Ectodermal cell (in vitro differentiated cells): ENCODE data around the gene ABCC1.

ENCODE experiments used
- H3K27ac ChIP-seq: 2 replicates; pipeline ENCODE4 v1.7.0; 2013; ENCODE audit warnings: mild to moderate bottlenecking, low read depth, low read length; ENCODE audit not compliant: insufficient read depth, poor library complexity, severe bottlenecking
- H3K27me3 ChIP-seq: 2 replicates; pipeline ENCODE4 v1.7.0; 2013; ENCODE audit warnings: mild to moderate bottlenecking, low read length; ENCODE audit not compliant: insufficient read depth, control insufficient read depth, poor library complexity, severe bottlenecking
- H3K36me3 ChIP-seq: one replicate; pipeline ENCODE4 v1.7.0; 2013; ENCODE audit warnings: low read length; ENCODE audit not compliant: control insufficient read depth, insufficient read depth
- H3K4me1 ChIP-seq: one replicate; pipeline ENCODE4 v1.7.0; 2013; ENCODE audit warnings: low read length; ENCODE audit not compliant: control insufficient read depth, insufficient read depth
- H3K4me3 ChIP-seq: 2 replicates; pipeline ENCODE4 v1.7.0; 2013; ENCODE audit warnings: low read depth, low read length, control low read depth; ENCODE audit not compliant: insufficient read depth
- H3K9me3 ChIP-seq: 2 replicates; pipeline ENCODE4 v1.7.0; 2013; ENCODE audit warnings: mild to moderate bottlenecking, low read length, moderate library complexity; ENCODE audit not compliant: control insufficient read depth
- WGBS, 2 experiments: methylation state at CpG; one replicate each; pipeline ENCODE4 v1.1.7; 2013; ENCODE audit warnings: missing lambda C conversion rate in 2 of 2; 5-methylcytosine and 5-hydroxymethylcytosine counted together

The ABCC1 gene

GRCh38 chr16:15966420-15966819 is 17.0 kb downstream of the ABCC1 start:
- Histone ChIP-seq H3K36me3 (peaks cover 3% of the 10 kb centered on the region), H3K27ac (no peak overlapping the region), H3K4me1 (peaks cover 5% of the 10 kb centered on the region), H3K4me3 (no peak overlapping the region), H3K9me3 (no peaks in the 10 kb centered on the region), H3K27me3 (no peaks in the 10 kb centered on the region)
- WGBS, 2 experiments: 91 to 96% methylated on average over 5 of the region's 5 CpGs

GRCh38 chr16:15966836-15967546 is 17.6 kb downstream of the ABCC1 start:
- Histone ChIP-seq H3K27ac (no peak overlapping the region), H3K27me3 (no peaks in the 10 kb centered on the region), H3K36me3 (peaks cover 4% of the 10 kb centered on the region), H3K9me3 (no peaks in the 10 kb centered on the region), H3K4me1 (peaks cover 5% of the 10 kb centered on the region), H3K4me3 (no peak overlapping the region)
- WGBS, 2 experiments: 63 to 65% methylated on average over 5 of the region's 5 CpGs

- Histone ChIP-seq H3K9me3 (peaks cover 4% of the 10 kb centered on the region), H3K27ac (no peak overlapping the region), H3K36me3 (peaks cover 9% of the 10 kb centered on the region), H3K4me3 (no peak overlapping the region), H3K4me1 (peaks cover 5% of the 10 kb centered on the region), H3K27me3 (no peaks in the 10 kb centered on the region)
- 94 to 96% methylated on average over 11 of the region's 11 CpGs for WGBS, 2 experiments
These were observed 18.4 kb downstream of the ABCC1 start for GRCh38 chr16:15967655-15968315.

GRCh38 chr16:15970202-15970601 is 20.8 kb downstream of the ABCC1 start:
- H3K4me3 ChIP-seq: no peak overlapping the region
- H3K9me3 ChIP-seq: peaks cover 4% of the 10 kb centered on the region
- H3K27me3 ChIP-seq: no peaks in the 10 kb centered on the region
- H3K36me3 ChIP-seq: peaks cover 9% of the 10 kb centered on the region
- H3K27ac ChIP-seq: no peak overlapping the region
- WGBS, 2 experiments: 90 to 91% methylated on average over 3 of the region's 3 CpGs
- peaks cover 5% of the 10 kb centered on the region for H3K4me1 ChIP-seq

GRCh38 chr16:15970743-15971439 is 21.5 kb downstream of the ABCC1 start:
- whole genome bisulfite sequencing, 2 experiments: 60 to 62% methylated on average over 7 of the region's 7 CpGs
- Histone ChIP-seq H3K27me3 (no peaks in the 10 kb centered on the region), H3K4me3 (no peak overlapping the region)

GRCh38 chr16:15971440-15971815 is 22.0 kb downstream of the ABCC1 start:
- no peak overlapping the region for H3K27ac ChIP-seq
- peaks cover 4% of the 10 kb centered on the region for H3K9me3 ChIP-seq
- 50 to 53% methylated on average over 9 of the region's 9 CpGs for WGBS, 2 experiments
- H3K27me3 ChIP-seq: no peaks in the 10 kb centered on the region
- H3K4me3 ChIP-seq: no peak overlapping the region
- peaks cover 9% of the 10 kb centered on the region for H3K36me3 ChIP-seq
- H3K4me1 ChIP-seq: no peaks in the 10 kb centered on the region

More at GRCh38 chr16:15970743-15971439, 21.5 kb downstream of the ABCC1 start:
- peaks cover 1% of the 10 kb centered on the region for H3K4me1 ChIP-seq
- H3K27ac ChIP-seq: no peak overlapping the region
- H3K36me3 ChIP-seq: peaks cover 9% of the 10 kb centered on the region
- H3K9me3 ChIP-seq: peaks cover 4% of the 10 kb centered on the region

GRCh38 chr16:15972046-15972868 is 22.8 kb downstream of the ABCC1 start:
- H3K4me1 ChIP-seq: no peaks in the 10 kb centered on the region
- H3K27ac ChIP-seq: no peak overlapping the region
- H3K9me3 ChIP-seq: peaks cover 4% of the 10 kb centered on the region
- H3K4me3 ChIP-seq: no peak overlapping the region
- 72 to 76% methylated on average over 3 of the region's 3 CpGs for WGBS, 2 experiments
- H3K27me3 ChIP-seq: no peaks in the 10 kb centered on the region
- peaks cover 9% of the 10 kb centered on the region for H3K36me3 ChIP-seq

- WGBS, 2 experiments: 92 to 94% methylated on average over 5 of the region's 5 CpGs
- Histone ChIP-seq H3K4me1 (no peaks in the 10 kb centered on the region), H3K9me3 (peaks cover 4% of the 10 kb centered on the region), H3K27ac (no peak overlapping the region), H3K27me3 (no peaks in the 10 kb centered on the region), H3K36me3 (peaks cover 17% of the 10 kb centered on the region), H3K4me3 (no peak overlapping the region)
These were observed 24.0 kb downstream of the ABCC1 start for GRCh38 chr16:15973421-15973820.

GRCh38 chr16:15974057-15974456 is 24.6 kb downstream of the ABCC1 start:
- Histone ChIP-seq H3K4me1 (no peaks in the 10 kb centered on the region), H3K9me3 (peaks cover 4% of the 10 kb centered on the region), H3K27ac (no peak overlapping the region), H3K4me3 (no peak overlapping the region), H3K27me3 (no peaks in the 10 kb centered on the region), H3K36me3 (peaks cover 17% of the 10 kb centered on the region)
- 69 to 76% methylated on average over 2 of the region's 2 CpGs for WGBS, 2 experiments
